CD14-positive monocyte (primary cell): ENCODE measurements around the gene POLL. TPM values are rescaled to one million over a fixed set of nuclear protein-coding genes. Genes with fewer than 3 reads are reported as not detected.
A peak's percentile ranks its signal among the peaks of the same experiment; 100 is the strongest.

Experiments used
- DNase-seq, 3 donors: peaks; one replicate each; pipeline ENCODE4 v3.0.0-alpha.2; 2011 to 2022
- H2AFZ ChIP-seq: 2 replicates; pipeline ENCODE4 v1.6.0; 2012; ENCODE audit warnings: mild to moderate bottlenecking, low read depth, low read length, inconsistent platforms; ENCODE audit not compliant: insufficient read depth, poor library complexity, severe bottlenecking
- H3K27ac ChIP-seq, 2 donors: 1 replicate in 1 of 2; 2 replicates in 1 of 2; pipeline ENCODE4 v1.5.1; 2012 to 2013; ENCODE audit warnings: low read length in 2 of 2, control low read depth in 1 of 2, inconsistent platforms in 1 of 2, low read depth in 1 of 2, mild to moderate bottlenecking in 1 of 2
- H3K27me3 ChIP-seq, 2 donors: one replicate each; pipeline versions ENCODE4 v1.6.0 to v1.6.1; 2011 to 2013; ENCODE audit warnings: low read length in 2 of 2; ENCODE audit not compliant: control insufficient read depth in 2 of 2, insufficient read depth in 2 of 2
- H3K36me3 ChIP-seq, 2 donors: replicated peaks in 1 of 2; 1 replicate in 1 of 2; 2 replicates in 1 of 2; pipeline versions ENCODE4 v1.5.1 to v1.6.1; 2012 to 2013; ENCODE audit warnings: low read length in 2 of 2, control low read depth in 1 of 2, inconsistent platforms in 1 of 2, mild to moderate bottlenecking in 1 of 2; ENCODE audit not compliant: insufficient read depth in 2 of 2, control insufficient read depth in 1 of 2
- H3K4me1 ChIP-seq, 2 donors: 1 replicate in 1 of 2; 2 replicates in 1 of 2; pipeline versions ENCODE4 v1.5.1 to v1.6.1; 2012 to 2013; ENCODE audit warnings: low read length in 2 of 2, control low read depth in 1 of 2, inconsistent platforms in 1 of 2, mild to moderate bottlenecking in 1 of 2, moderate library complexity in 1 of 2; ENCODE audit not compliant: insufficient read depth in 2 of 2, control insufficient read depth in 1 of 2
- H3K4me2 ChIP-seq: replicated peaks from 2 replicates; pipeline ENCODE3; 2012; ENCODE audit warnings: low read length, moderate library complexity, mild to moderate bottlenecking; ENCODE audit not compliant: poor library complexity, severe bottlenecking; ENCODE audit errors: extremely low read depth
- H3K4me3 ChIP-seq, 3 experiments: fragments of 200-600 bp in 1 of 3; sonication (generic) in 1 of 3; replicated peaks in 1 of 3; 1 replicate in 2 of 3; 2 replicates in 1 of 3; pipeline ENCODE4 v1.5.1; 2011 to 2013; ENCODE audit warnings: low read length in 3 of 3, mild to moderate bottlenecking in 3 of 3, control low read depth in 2 of 3, low read depth in 2 of 3, inconsistent platforms in 1 of 3, moderate library complexity in 1 of 3
- H3K79me2 ChIP-seq: 2 replicates; pipeline ENCODE4 v1.6.0; 2012; ENCODE audit warnings: mild to moderate bottlenecking, control low read depth, inconsistent platforms, low read length, moderate library complexity; ENCODE audit not compliant: insufficient read depth
- H3K9ac ChIP-seq: 2 replicates; pipeline ENCODE4 v1.6.0; 2017; ENCODE audit warnings: low read length, mild to moderate bottlenecking; ENCODE audit not compliant: insufficient read depth, poor library complexity, severe bottlenecking
- H3K9me3 ChIP-seq, 2 donors: replicated peaks in 1 of 2; 1 replicate in 1 of 2; 2 replicates in 1 of 2; pipeline versions ENCODE4 v1.5.1 to v1.6.1; 2012 to 2013; ENCODE audit warnings: low read length in 2 of 2, control low read depth in 1 of 2; ENCODE audit not compliant: control insufficient read depth in 1 of 2, insufficient read depth in 1 of 2
- H4K20me1 ChIP-seq: 2 replicates; pipeline ENCODE4 v1.6.0; 2012; ENCODE audit warnings: mild to moderate bottlenecking, low read length, control low read depth, moderate library complexity; ENCODE audit not compliant: insufficient read depth
- H3K27ac Mint-ChIP-seq, 7 donors: one replicate each; pipeline ENCODE4 v1.8.0; 2020; ENCODE audit warnings: mild to moderate bottlenecking in 7 of 7, mixed read lengths in 7 of 7, moderate library complexity in 6 of 7, inconsistent platforms in 2 of 7
- H3K27me3 Mint-ChIP-seq, 3 donors: one replicate each; pipeline ENCODE4 v1.8.0; 2021 to 2022; ENCODE audit warnings: low read depth in 3 of 3, mild to moderate bottlenecking in 3 of 3, mixed read lengths in 3 of 3, moderate library complexity in 3 of 3, inconsistent platforms in 1 of 3
- H3K36me3 Mint-ChIP-seq, 2 donors: one replicate each; pipeline ENCODE4 v1.8.0; 2020; ENCODE audit warnings: mixed read lengths in 2 of 2, inconsistent platforms in 1 of 2, mild to moderate bottlenecking in 1 of 2
- H3K4me1 Mint-ChIP-seq: one replicate; pipeline ENCODE4 v1.8.0; 2020; ENCODE audit warnings: mild to moderate bottlenecking, mixed read lengths
- H3K4me3 Mint-ChIP-seq, 2 donors: one replicate each; pipeline ENCODE4 v1.8.0; 2020; ENCODE audit warnings: mild to moderate bottlenecking in 2 of 2, mixed read lengths in 2 of 2, moderate library complexity in 1 of 2
- H3K9me3 Mint-ChIP-seq, 7 donors: one replicate each; pipeline ENCODE4 v1.8.0; 2020 to 2022; ENCODE audit warnings: mixed read lengths in 7 of 7, mild to moderate bottlenecking in 6 of 7, moderate library complexity in 6 of 7, inconsistent platforms in 2 of 7
- WGBS: methylation state at CpG from one replicate; pipeline ENCODE4 v1.1.5; 2013; ENCODE audit warnings: missing lambda C conversion rate; ENCODE audit not compliant: insufficient coverage; 5-methylcytosine and 5-hydroxymethylcytosine counted together
- intact Hi-C, 2 donors: fragments of 100-400 bp; cut with micrococcal nuclease; formaldehyde crosslinking; loops; one replicate each; pipeline versions ENCODE4 v1.15.0 to v1.15.1; 2023
- polyA plus RNA-seq, 3 donors: library from polyadenylated mRNA; depleted of rRNA in 1 of 3; unstranded in 2 of 3; stranded (reverse) in 1 of 3; fragments of 300-500 nt in 2 of 3; fragments of >200 nt in 1 of 3; fragmentation: Illumina TruSeq in 2 of 3; gene quantifications; 1 replicate in 2 of 3; 2 replicates in 1 of 3; pipeline ENCODE4 v1.2.3, GENCODE V29; 2012 to 2021
- TF ChIP-seq, protein P1 (sequence below): fragments of 200-600 bp; IDR thresholded peaks from one replicate; pipeline ENCODE4 v1.8.0; 2022; ENCODE audit warnings: antibody characterized with exemption, mild to moderate bottlenecking

POLL gene
- polyA plus RNA-seq, 3 donors, result 9.9 to 37.0 (median 10.6) TPM

DNA sequence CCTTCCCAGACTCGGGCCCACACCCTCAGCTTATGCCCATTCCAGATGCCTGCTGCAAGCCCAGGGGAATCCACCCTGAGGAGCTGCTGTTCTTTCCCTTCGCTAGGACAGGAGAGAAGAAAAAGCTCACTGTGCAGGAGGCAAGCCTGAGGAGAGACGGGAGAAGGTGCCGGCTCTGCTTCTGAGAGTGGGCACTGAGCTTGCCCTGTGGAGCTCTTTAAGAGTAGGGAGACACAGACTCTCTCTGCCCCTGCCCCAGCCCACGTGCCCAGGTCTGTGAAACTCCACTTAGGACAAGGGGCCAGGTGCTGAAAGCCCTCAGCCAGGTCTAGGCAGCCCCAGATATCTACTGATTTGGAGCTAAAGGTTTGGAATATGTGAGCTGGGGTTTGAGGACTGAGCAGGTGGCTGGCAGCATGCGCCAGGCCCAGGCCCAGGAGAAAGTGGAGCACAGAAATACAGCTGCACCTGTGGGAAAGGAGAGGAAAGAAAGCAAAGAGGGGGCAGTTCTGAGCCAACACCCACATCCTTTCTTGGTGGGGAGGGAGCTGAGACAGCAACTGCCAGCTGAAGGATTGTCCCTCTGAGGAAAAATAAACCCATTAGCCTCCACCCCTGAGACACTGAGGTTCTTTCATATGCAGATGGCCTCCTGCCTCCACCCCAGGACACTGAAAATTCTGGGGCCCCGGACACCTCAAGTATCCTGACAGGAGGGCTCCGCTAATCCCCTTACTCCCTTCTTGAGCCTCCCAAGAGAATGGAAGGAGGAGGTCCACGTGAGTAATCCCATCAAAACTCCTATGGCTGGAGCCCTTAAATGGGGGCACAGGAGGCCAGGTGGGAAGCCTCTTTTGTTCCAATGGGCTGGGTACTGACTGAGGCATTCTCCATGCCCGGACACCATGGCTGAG is 7.3 kb downstream of the POLL start:
- peaks cover 0 to 1% (median 0%) of the 10 kb centered on the region in 3 donors for H3K27me3 Mint-ChIP-seq
- DNase-seq, result no peak
- H3K4me1 ChIP-seq, result no peaks in the 10 kb centered on the region
- no peak overlapping the region for H3K27ac Mint-ChIP-seq
- TF ChIP-seq, protein P1, sequence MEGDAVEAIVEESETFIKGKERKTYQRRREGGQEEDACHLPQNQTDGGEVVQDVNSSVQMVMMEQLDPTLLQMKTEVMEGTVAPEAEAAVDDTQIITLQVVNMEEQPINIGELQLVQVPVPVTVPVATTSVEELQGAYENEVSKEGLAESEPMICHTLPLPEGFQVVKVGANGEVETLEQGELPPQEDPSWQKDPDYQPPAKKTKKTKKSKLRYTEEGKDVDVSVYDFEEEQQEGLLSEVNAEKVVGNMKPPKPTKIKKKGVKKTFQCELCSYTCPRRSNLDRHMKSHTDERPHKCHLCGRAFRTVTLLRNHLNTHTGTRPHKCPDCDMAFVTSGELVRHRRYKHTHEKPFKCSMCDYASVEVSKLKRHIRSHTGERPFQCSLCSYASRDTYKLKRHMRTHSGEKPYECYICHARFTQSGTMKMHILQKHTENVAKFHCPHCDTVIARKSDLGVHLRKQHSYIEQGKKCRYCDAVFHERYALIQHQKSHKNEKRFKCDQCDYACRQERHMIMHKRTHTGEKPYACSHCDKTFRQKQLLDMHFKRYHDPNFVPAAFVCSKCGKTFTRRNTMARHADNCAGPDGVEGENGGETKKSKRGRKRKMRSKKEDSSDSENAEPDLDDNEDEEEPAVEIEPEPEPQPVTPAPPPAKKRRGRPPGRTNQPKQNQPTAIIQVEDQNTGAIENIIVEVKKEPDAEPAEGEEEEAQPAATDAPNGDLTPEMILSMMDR, result no peak
- H3K4me1 Mint-ChIP-seq, result peaks cover 1% of the 10 kb centered on the region
- no peaks in the 10 kb centered on the region for H3K79me2 ChIP-seq
- H3K4me3 Mint-ChIP-seq, result no peak overlapping the region
- H3K4me3 ChIP-seq, result no peak overlapping the region
- H3K9ac ChIP-seq, result no peak overlapping the region
- H3K36me3 ChIP-seq, result peaks cover 74 to 89% of the 10 kb centered on the region in 2 donors
- no peak overlapping the region for H3K27ac ChIP-seq
- no peak overlapping the region for H3K4me2 ChIP-seq
- 99% methylated on average over 8 of the region's 10 CpGs for WGBS
- intact Hi-C loops, result no loop called here
- no peaks in the 10 kb centered on the region for H3K27me3 ChIP-seq
- H4K20me1 ChIP-seq, result no peaks in the 10 kb centered on the region
- no peaks in the 10 kb centered on the region for H3K9me3 ChIP-seq
- peaks cover 71 to 85% of the 10 kb centered on the region in 2 donors for H3K36me3 Mint-ChIP-seq
- H2AFZ ChIP-seq, result no peak overlapping the region
- H3K9me3 Mint-ChIP-seq, result no peaks in the 10 kb centered on the region

GRCh38 chr10:101579516-101579870 is 8.6 kb downstream of the POLL start:
- peak overlapping the region in 1 of 7 donors; percentile 37 for H3K27ac Mint-ChIP-seq
- 98% methylated on average over 12 of the region's 12 CpGs for whole genome bisulfite sequencing
- TF ChIP-seq, protein P1, result no peak
- Histone ChIP-seq H4K20me1 (no peaks in the 10 kb centered on the region), H3K27ac (no peak overlapping the region), H3K9me3 (no peaks in the 10 kb centered on the region), H2AFZ (no peak overlapping the region), H3K36me3 (peaks cover 67 to 79% of the 10 kb centered on the region in 2 donors), H3K4me2 (no peak overlapping the region), H3K4me3 (no peak overlapping the region), H3K4me1 (no peaks in the 10 kb centered on the region), H3K27me3 (no peaks in the 10 kb centered on the region), H3K79me2 (no peaks in the 10 kb centered on the region), H3K9ac (no peak overlapping the region)
- no peak overlapping the region for H3K4me3 Mint-ChIP-seq
- H3K4me1 Mint-ChIP-seq, result no peaks in the 10 kb centered on the region
- H3K9me3 Mint-ChIP-seq, result no peaks in the 10 kb centered on the region
- H3K36me3 Mint-ChIP-seq, result peaks cover 61 to 73% of the 10 kb centered on the region in 2 donors
- H3K27me3 Mint-ChIP-seq, result peaks cover 0 to 1% (median 0%) of the 10 kb centered on the region in 3 donors
- no peak for DNase-seq
- intact Hi-C loops, result no loop called here
